ENCODE measurements around the gene NFAT5. TPM values are rescaled to one million over a fixed set of nuclear protein-coding genes. Genes with fewer than 3 reads are reported as not detected.

NFAT5 gene
- total RNA-seq, 4 donors from 2014 or later: 37.4 to 109 (median 61.7) TPM

- no peak overlapping the region for H3K27ac ChIP-seq
- no peaks in the 10 kb centered on the region for H3K27me3 ChIP-seq
- DNase-seq: no peak
- no peaks in the 10 kb centered on the region for H3K4me1 ChIP-seq
- no peaks in the 10 kb centered on the region for H3K36me3 ChIP-seq
- H3K9me3 ChIP-seq: no peaks in the 10 kb centered on the region
- intact Hi-C loops (cut with DNase I; ENCODE audit: low total_unique reads): no loop called here
- TF ChIP-seq CTCF (IDR thresholded peaks at IDR 0.05): no peak
- no peak for TF ChIP-seq POLR2A (IDR thresholded peaks at IDR 0.05)
- H3K4me3 ChIP-seq: no peak overlapping the region
Observed at GRCh38 chr16:69599731-69600130, 34.0 kb downstream of the NFAT5 start.

DNA sequence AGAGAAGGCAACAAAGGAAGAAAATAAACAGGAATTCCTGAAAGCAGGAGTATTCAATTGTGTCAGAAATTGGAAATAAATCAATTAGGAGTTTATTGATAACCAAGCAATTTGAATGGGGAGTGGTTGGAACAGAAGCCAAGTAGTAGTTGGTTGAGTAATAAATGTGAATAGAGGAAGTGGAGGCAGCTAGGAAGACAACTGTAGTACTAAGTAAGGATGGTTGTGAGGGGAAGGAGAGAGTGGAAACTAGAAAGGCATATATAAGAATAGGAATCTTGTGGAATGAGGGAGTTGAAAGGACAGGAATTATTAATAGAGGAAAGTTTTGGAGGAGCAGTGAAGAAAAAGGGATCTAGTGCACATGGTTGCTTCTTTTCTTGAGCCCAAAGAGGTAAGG, 34.4 kb downstream of the NFAT5 start:
- TF ChIP-seq POLR2A (IDR thresholded peaks at IDR 0.05): no peak
- no peak for TF ChIP-seq CTCF (IDR thresholded peaks at IDR 0.05)
- Histone ChIP-seq H3K4me1 (no peaks in the 10 kb centered on the region), H3K4me3 (no peak overlapping the region), H3K36me3 (no peaks in the 10 kb centered on the region), H3K9me3 (no peaks in the 10 kb centered on the region), H3K27ac (no peak overlapping the region), H3K27me3 (no peaks in the 10 kb centered on the region)
- intact Hi-C loops (cut with DNase I; ENCODE audit: low total_unique reads): no loop called here
- DNase-seq: no peak

DNA sequence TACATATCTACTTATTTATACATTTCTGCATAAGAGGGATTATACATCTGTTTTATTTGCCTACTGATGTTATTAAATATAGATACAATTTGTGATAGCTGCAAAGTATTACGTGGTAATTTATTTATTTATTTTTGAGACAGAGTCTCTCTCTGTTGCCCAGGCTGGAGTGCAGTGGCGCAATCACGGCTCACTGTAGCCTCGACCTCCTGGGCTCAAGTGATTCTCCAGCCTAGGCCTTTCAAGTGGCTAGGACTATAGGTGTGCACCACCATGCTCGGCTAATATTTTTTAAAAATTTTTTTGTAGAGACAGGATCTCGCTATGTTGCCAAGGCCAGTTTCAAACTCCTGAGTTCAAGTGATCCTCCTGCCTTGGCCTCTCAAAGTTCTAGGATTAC, 35.5 kb downstream of the NFAT5 start:
- Histone ChIP-seq H3K36me3 (no peaks in the 10 kb centered on the region), H3K27ac (no peak overlapping the region), H3K27me3 (no peaks in the 10 kb centered on the region), H3K4me1 (no peaks in the 10 kb centered on the region), H3K9me3 (no peaks in the 10 kb centered on the region), H3K4me3 (no peak overlapping the region)
- TF ChIP-seq POLR2A (IDR thresholded peaks at IDR 0.05) (no peak), CTCF (IDR thresholded peaks at IDR 0.05) (no peak)
- intact Hi-C loops (cut with DNase I; ENCODE audit: low total_unique reads): no loop called here
- no peak for DNase-seq

- no peak for DNase-seq
- Histone ChIP-seq H3K4me3 (no peak overlapping the region), H3K36me3 (no peaks in the 10 kb centered on the region), H3K27ac (no peak overlapping the region), H3K27me3 (no peaks in the 10 kb centered on the region), H3K4me1 (peaks cover 0 to 8% of the 10 kb centered on the region in 2 donors), H3K9me3 (no peaks in the 10 kb centered on the region)
- TF ChIP-seq CTCF (IDR thresholded peaks at IDR 0.05): no peak
- no peak for TF ChIP-seq POLR2A (IDR thresholded peaks at IDR 0.05)
- intact Hi-C loops (cut with DNase I; ENCODE audit: low total_unique reads): no loop called here
Observed at GRCh38 chr16:69606985-69607384, 41.2 kb downstream of the NFAT5 start.

DNA sequence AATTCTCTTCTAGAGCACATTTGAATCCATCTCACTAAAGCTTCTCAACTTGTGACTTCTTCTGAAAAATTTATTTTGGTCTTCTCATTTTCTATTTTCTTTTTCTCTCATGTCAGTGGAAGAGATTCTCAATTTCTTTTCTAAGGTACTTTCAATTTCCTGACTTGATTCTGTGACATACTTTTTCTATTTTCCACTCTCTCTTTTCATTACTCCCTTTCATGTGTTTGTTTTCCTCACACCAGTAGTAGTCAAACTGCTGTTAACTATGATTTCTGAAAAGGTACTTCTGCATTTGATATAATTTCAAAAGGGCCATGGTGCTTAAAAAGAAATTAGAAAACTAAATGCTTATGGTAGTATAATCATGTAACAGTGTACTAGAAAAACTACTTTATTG, 41.9 kb downstream of the NFAT5 start:
- no peak for DNase-seq
- intact Hi-C loops (cut with DNase I; ENCODE audit: low total_unique reads): no loop called here
- peaks cover 0 to 8% of the 10 kb centered on the region in 2 donors for H3K4me1 ChIP-seq
- no peak overlapping the region for H3K4me3 ChIP-seq
- no peak overlapping the region for H3K27ac ChIP-seq
- no peaks in the 10 kb centered on the region for H3K9me3 ChIP-seq
- H3K36me3 ChIP-seq: no peaks in the 10 kb centered on the region
- TF ChIP-seq POLR2A (IDR thresholded peaks at IDR 0.05) (no peak), CTCF (IDR thresholded peaks at IDR 0.05) (no peak)
- H3K27me3 ChIP-seq: no peaks in the 10 kb centered on the region
